ENCODE data around the gene CDH4.

CDH4 gene

DNA sequence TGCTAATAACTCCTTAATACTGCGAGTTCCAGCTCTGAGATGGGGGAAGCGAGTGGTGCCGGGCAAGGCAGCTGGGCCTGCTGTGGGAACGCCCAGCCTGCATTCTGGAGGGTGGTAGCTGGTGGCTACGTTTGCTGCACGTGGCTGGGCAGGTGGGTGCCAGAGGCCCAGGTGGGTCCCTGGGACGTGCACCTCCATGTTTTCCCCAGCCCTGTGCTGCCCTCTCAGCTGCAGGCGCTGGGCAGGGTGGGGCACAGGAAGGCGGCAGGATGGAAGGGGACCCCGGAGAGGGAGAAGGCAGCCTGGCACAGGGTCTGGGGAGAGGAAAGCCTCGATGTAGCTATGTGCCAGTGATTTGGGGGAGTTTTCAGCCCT, 388.8 kb downstream of the CDH4 start:
- ChIA-PET POLR2A (ENCODE audit: low non-redundant PET) (no interaction called here), CTCF (no interaction called here)
- DNase-seq (ENCODE audit: low spot score), result no peak
- TF ChIP-seq, protein P1, sequence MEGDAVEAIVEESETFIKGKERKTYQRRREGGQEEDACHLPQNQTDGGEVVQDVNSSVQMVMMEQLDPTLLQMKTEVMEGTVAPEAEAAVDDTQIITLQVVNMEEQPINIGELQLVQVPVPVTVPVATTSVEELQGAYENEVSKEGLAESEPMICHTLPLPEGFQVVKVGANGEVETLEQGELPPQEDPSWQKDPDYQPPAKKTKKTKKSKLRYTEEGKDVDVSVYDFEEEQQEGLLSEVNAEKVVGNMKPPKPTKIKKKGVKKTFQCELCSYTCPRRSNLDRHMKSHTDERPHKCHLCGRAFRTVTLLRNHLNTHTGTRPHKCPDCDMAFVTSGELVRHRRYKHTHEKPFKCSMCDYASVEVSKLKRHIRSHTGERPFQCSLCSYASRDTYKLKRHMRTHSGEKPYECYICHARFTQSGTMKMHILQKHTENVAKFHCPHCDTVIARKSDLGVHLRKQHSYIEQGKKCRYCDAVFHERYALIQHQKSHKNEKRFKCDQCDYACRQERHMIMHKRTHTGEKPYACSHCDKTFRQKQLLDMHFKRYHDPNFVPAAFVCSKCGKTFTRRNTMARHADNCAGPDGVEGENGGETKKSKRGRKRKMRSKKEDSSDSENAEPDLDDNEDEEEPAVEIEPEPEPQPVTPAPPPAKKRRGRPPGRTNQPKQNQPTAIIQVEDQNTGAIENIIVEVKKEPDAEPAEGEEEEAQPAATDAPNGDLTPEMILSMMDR (conservative IDR thresholded peaks at IDR 0.05; ENCODE audit: low read depth), result no peak
- H3K27ac ChIP-seq, result peak overlapping the region; percentile 59

DNA sequence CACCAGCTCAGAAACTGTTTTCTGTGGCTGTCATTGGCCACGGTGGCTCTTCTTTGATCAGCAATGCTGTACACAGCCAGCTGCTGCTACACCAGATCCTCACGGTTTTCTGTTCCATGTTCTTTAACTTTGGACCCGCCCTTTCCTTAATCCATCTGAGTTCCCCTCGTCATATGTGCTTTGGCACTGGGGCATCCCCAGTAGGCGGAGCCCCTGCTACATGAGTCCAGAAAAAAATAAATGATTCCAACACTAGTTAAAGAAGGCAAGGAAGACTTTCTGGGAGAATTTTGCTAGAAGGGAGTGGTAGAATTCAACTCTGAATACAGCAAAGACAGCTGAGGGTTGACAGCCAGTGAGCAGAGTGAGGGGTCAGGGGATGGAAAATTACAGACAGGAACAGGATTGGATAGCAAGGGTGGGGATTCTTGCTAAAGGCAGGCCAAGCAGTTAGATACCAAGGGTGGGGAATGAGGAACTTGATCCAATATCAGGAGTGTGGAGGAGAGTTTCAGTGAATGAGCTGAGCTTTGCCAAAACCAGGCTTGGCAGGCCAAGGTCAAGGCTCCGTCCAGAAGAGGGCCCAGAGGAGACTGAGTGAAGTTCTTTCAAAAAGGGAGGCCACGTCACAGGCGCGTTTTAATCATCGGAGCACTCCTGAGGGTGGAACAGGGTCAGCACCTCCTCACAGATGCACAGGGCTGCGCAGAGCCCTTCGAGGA, 391.8 kb downstream of the CDH4 start:
- TF ChIP-seq, protein P1 (conservative IDR thresholded peaks at IDR 0.05; ENCODE audit: low read depth), result no peak
- POLR2A ChIA-PET (ENCODE audit: low non-redundant PET), result interaction anchor here (0.6 kb wide), 1 partner anchor 17 kb away, joined by 5 read pairs; no protein-coding TSS in a partner anchor
- DNase-seq (ENCODE audit: low spot score), result no peak
- H3K27ac ChIP-seq, result no peak overlapping the region
- CTCF ChIA-PET, result interaction anchor here (0.7 kb wide), 2 partner anchors 241 to 1296 kb away, joined by 3 read pairs; no protein-coding TSS in a partner anchor

DNA sequence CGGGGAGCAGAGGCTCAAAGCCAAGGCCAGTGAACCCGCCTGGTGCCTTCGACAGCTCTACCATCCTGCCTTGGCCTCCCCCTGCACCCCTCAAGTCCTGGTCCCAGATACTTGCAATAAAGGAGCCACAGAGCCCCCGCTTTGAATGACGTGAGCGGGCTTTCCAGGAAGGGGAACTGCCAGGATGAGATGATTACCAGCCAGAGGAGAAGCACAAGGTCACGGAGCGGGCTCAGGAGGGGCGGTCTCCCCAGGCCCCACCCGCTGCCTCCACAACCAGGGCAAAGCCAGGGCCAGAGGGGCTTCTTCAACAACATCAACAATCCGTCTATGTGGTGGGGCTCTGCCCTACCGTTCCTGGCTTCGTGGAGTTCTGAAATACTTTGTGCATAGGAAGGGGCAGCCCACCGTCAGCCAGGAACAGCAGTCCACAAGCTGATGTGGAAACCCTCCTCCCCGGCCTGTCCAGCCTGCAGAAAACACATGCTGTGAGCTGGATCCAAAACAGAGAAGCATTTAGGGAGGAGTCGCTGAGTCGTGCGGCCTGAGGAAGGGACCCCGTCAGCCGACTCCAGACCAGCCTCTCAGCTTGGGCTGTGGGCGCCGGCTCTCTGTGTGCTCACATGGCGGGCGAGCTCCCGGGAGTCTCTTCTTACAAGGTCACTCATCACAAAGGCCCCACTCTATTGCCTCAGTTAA, 392.5 kb downstream of the CDH4 start:
- H3K27ac ChIP-seq, result no peak overlapping the region
- TF ChIP-seq, protein P1 (conservative IDR thresholded peaks at IDR 0.05; ENCODE audit: low read depth), result no peak
- POLR2A ChIA-PET (ENCODE audit: low non-redundant PET), result interaction anchor here (0.7 kb wide), 1 partner anchor 11 kb away, joined by 7 read pairs; no protein-coding TSS in a partner anchor
- CTCF ChIA-PET, result interaction anchor here (0.7 kb wide), 1 partner anchor 241 kb away, joined by 3 read pairs; no protein-coding TSS in a partner anchor
- DNase-seq (ENCODE audit: low spot score), result no peak

DNA sequence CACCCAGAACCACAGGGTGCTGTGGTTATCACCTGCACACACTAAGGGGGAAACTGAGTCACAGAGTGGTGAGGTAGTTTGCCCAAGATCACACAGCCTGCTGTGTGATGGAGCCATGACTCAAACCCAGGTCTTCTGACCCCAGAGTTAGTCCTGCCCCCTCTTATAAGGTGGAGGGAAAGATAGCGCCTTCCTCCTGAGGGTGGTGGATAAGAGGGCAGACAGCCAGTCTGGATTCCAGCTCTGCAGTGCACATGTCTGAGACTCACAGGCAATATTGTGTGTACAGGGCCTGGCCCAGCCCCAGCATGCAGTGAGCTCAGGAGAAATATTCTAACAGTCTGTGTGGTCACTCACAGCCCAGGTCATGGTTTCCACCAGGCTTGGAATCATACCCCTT, 393.7 kb downstream of the CDH4 start:
- H3K27ac ChIP-seq, result no peak overlapping the region
- TF ChIP-seq, protein P1 (conservative IDR thresholded peaks at IDR 0.05; ENCODE audit: low read depth), result no peak
- POLR2A ChIA-PET (ENCODE audit: low non-redundant PET), result no interaction called here
- CTCF ChIA-PET, result interaction anchor here (0.7 to 1.5 kb wide), 2 partner anchors 229 to 238 kb away, joined by 3 to 4 read pairs; no protein-coding TSS in a partner anchor
- DNase-seq (ENCODE audit: low spot score), result no peak

DNA sequence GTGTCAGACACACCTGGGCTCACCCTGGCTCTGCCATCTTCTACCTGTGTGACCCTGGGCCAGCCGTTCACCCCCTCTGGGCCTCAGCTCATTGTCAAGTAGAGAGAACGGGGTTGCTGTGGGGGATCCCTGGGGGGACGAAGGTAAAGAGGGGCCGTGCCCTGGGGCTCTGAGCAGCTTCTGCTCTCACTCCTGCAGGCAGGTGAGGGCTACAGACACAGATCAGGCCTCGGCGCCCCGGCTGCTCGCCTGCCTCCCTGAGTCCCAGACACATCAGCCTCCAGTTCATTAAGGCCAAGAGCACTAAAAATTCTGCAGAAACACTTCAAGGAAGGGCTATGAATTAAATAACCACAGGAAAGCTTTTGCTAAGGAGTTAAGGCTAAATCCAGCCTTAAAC, 394.4 kb downstream of the CDH4 start:
- TF ChIP-seq, protein P1 (conservative IDR thresholded peaks at IDR 0.05; ENCODE audit: low read depth), result no peak
- CTCF ChIA-PET, result interaction anchor here (1.5 kb wide), 1 partner anchor 229 kb away, joined by 4 read pairs; no protein-coding TSS in a partner anchor

DNA sequence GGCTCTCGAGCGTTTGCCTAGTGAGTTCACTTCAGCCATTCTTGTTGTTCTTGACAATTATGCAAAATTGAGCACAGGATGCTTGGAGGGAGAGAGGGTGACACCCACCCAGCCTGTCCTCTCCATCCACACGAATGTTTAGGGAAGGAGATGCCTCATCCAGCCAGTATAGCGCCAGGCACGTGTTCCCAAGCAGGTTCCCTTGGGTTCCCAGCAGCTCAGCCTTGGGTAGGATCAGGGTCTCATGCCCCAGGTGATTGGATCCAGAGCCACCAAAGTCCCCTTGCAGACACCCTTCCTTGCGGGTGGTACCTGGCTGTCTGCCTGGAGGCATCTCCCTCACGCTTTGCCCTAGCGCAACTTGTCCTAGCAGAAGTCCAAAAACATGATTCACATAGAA, 394.9 kb downstream of the CDH4 start:
- TF ChIP-seq, protein P1 (conservative IDR thresholded peaks at IDR 0.05; ENCODE audit: low read depth), result no peak
- CTCF ChIA-PET, result interaction anchor here (1.5 kb wide), 1 partner anchor 228 kb away, joined by 4 read pairs; no protein-coding TSS in a partner anchor
- no peak for DNase-seq (ENCODE audit: low spot score)
- H3K27ac ChIP-seq, result no peak overlapping the region
- POLR2A ChIA-PET (ENCODE audit: low non-redundant PET), result no interaction called here

More for the DNA sequence above, 394.4 kb downstream of the CDH4 start:
- no peak overlapping the region for H3K27ac ChIP-seq
- POLR2A ChIA-PET (ENCODE audit: low non-redundant PET), result no interaction called here
- DNase-seq (ENCODE audit: low spot score), result no peak
